Measurements from ENCODE around the gene XYLT1. TPM values are rescaled to one million over a fixed set of nuclear protein-coding genes. Genes with fewer than 3 reads are reported as not detected.

Gene XYLT1
- total RNA-seq, 1 experiment from 2014 or later: 1.7 TPM

GRCh38 chr16:17496891-17497290, 26.1 kb upstream of the XYLT1 start:
- no TSS peak for BruUV-seq (replicated peaks)
- no peak for TF ChIP-seq EZH2 (IDR thresholded peaks at IDR 0.05; ENCODE audit: low read depth)
- TF ChIP-seq, protein P1, sequence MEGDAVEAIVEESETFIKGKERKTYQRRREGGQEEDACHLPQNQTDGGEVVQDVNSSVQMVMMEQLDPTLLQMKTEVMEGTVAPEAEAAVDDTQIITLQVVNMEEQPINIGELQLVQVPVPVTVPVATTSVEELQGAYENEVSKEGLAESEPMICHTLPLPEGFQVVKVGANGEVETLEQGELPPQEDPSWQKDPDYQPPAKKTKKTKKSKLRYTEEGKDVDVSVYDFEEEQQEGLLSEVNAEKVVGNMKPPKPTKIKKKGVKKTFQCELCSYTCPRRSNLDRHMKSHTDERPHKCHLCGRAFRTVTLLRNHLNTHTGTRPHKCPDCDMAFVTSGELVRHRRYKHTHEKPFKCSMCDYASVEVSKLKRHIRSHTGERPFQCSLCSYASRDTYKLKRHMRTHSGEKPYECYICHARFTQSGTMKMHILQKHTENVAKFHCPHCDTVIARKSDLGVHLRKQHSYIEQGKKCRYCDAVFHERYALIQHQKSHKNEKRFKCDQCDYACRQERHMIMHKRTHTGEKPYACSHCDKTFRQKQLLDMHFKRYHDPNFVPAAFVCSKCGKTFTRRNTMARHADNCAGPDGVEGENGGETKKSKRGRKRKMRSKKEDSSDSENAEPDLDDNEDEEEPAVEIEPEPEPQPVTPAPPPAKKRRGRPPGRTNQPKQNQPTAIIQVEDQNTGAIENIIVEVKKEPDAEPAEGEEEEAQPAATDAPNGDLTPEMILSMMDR (conservative IDR thresholded peaks at IDR 0.05): no peak
- Histone ChIP-seq H3K4me2 (no peak overlapping the region), H3K9me2 (ENCODE audit: insufficient read depth) (no peaks in the 10 kb centered on the region), H3K4me1 (replicated peaks; ENCODE audit: insufficient read depth) (no peaks in the 10 kb centered on the region), H3K27me3 (ENCODE audit: insufficient read depth, low read depth) (no peaks in the 10 kb centered on the region), H3K27ac (no peak overlapping the region), H3F3A (ENCODE audit: insufficient read depth, low read depth) (no peaks in the 10 kb centered on the region), H3K4me3 (no peak overlapping the region), H4K20me1 (ENCODE audit: insufficient read depth) (no peaks in the 10 kb centered on the region), H3K9me3 (ENCODE audit: insufficient read depth, low read depth) (no peaks in the 10 kb centered on the region), H3K79me2 (ENCODE audit: low read depth) (no peaks in the 10 kb centered on the region), H3K36me3 (ENCODE audit: low read depth) (no peaks in the 10 kb centered on the region), H2AFZ (no peak overlapping the region)
- intact Hi-C loops (cut with micrococcal nuclease; ENCODE audit: unreplicated experiment): no loop called here
- ChIA-PET POLR2A (ENCODE audit: unreplicated experiment) (no interaction called here), CTCF (no interaction called here)
- DNase-seq: no peak

DNA sequence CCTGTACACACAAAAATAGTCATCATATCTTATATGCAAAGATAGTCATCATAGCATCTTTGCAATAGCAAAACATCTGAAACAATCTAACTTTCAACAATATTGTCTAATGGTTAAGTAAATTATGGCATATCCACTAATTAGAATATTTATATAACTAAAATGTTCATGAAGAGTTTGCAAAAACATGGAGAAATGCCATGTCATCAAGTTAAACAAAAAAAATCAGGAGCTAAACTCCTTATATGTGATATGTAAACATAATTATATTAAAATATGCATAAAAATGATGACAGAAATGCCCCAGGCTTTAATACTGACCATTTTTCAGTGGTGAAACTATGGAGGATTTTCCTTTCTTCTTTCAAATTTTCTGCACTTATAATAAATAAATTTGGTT, 22.3 kb upstream of the XYLT1 start:
- ChIA-PET POLR2A (ENCODE audit: unreplicated experiment) (no interaction called here), CTCF (no interaction called here)
- DNase-seq: no peak
- no peaks in the 10 kb centered on the region for H3K4me1 ChIP-seq (replicated peaks; ENCODE audit: insufficient read depth)
- TF ChIP-seq, protein P1 (conservative IDR thresholded peaks at IDR 0.05): no peak
- TF ChIP-seq EZH2 (IDR thresholded peaks at IDR 0.05; ENCODE audit: low read depth): no peak
- H4K20me1 ChIP-seq (ENCODE audit: insufficient read depth): no peaks in the 10 kb centered on the region
- H3K36me3 ChIP-seq (ENCODE audit: low read depth): no peaks in the 10 kb centered on the region
- intact Hi-C loops (cut with micrococcal nuclease; ENCODE audit: unreplicated experiment): no loop called here
- H3K9me2 ChIP-seq (ENCODE audit: insufficient read depth): no peaks in the 10 kb centered on the region
- no peaks in the 10 kb centered on the region for H3K9me3 ChIP-seq (ENCODE audit: insufficient read depth, low read depth)
- no peaks in the 10 kb centered on the region for H3F3A ChIP-seq (ENCODE audit: insufficient read depth, low read depth)
- no peak overlapping the region for H3K27ac ChIP-seq
- no peaks in the 10 kb centered on the region for H3K27me3 ChIP-seq (ENCODE audit: insufficient read depth, low read depth)
- H3K79me2 ChIP-seq (ENCODE audit: low read depth): no peaks in the 10 kb centered on the region
- H3K4me3 ChIP-seq: no peak overlapping the region
- H3K4me2 ChIP-seq: no peak overlapping the region
- no peak overlapping the region for H2AFZ ChIP-seq
- BruUV-seq (replicated peaks): no TSS peak

DNA sequence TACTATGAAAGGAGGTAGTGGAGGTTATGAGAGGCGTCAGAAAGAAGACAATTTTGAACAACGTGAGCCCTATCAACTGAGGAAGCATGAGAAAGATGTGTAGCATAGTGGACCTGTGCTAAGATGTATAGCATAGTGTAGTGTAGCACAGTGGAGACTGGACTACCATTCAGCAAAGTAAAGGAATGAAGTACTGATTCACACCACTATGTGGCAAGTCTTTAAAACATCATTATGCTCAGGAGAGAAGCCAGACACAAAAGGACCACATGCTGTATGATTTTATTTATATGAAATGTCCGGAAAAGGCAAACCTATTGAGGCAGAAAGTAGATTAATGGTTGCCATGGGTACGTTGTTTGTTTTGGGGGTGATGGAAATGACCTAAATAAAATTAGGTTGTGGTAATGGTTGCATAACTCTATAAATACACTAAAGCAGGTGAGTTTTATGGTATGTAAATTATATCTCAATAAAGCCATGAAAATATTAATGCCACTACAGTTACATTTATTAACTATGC, 20.4 kb upstream of the XYLT1 start:
- Histone ChIP-seq H3K4me2 (no peak overlapping the region), H2AFZ (no peak overlapping the region), H3K9me2 (ENCODE audit: insufficient read depth) (no peaks in the 10 kb centered on the region), H3K4me1 (replicated peaks; ENCODE audit: insufficient read depth) (no peaks in the 10 kb centered on the region), H3K79me2 (ENCODE audit: low read depth) (no peaks in the 10 kb centered on the region), H3K4me3 (no peak overlapping the region), H3K27ac (no peak overlapping the region), H4K20me1 (ENCODE audit: insufficient read depth) (no peaks in the 10 kb centered on the region), H3K27me3 (ENCODE audit: insufficient read depth, low read depth) (no peaks in the 10 kb centered on the region), H3K36me3 (ENCODE audit: low read depth) (no peaks in the 10 kb centered on the region), H3F3A (ENCODE audit: insufficient read depth, low read depth) (no peaks in the 10 kb centered on the region), H3K9me3 (ENCODE audit: insufficient read depth, low read depth) (no peaks in the 10 kb centered on the region)
- CTCF ChIA-PET: no interaction called here
- TF ChIP-seq, protein P1 (conservative IDR thresholded peaks at IDR 0.05): no peak
- no peak for TF ChIP-seq EZH2 (IDR thresholded peaks at IDR 0.05; ENCODE audit: low read depth)
- DNase-seq: no peak
- POLR2A ChIA-PET (ENCODE audit: unreplicated experiment): no interaction called here
- intact Hi-C loops (cut with micrococcal nuclease; ENCODE audit: unreplicated experiment): no loop called here
- no TSS peak for BruUV-seq (replicated peaks)

Measured in PC-9 (cell line).